ENCODE measurements around the gene OPN1MW3. TPM values are rescaled to one million over a fixed set of nuclear protein-coding genes. Genes with fewer than 3 reads are reported as not detected.

Gene OPN1MW3
- total RNA-seq = not detected in 2 replicates

GRCh38 chrX:154257282-154257681 is at the start of gene OPN1MW3:
Gene OPN1MW3, plus strand, starts transcription at chrX:154257582. Its CDS starts 38 bp downstream, at chrX:154257620.

GRCh38 chrX:154219456-154219855 is 37.9 kb upstream of the OPN1MW3 start, which contains the start of gene OPN1MW2:
Gene OPN1MW2, plus strand, starts transcription at chrX:154219756. Its CDS starts 60 bp downstream, at chrX:154219816.

GRCh38 chrX:154294791-154295574 is 37.6 kb downstream of the OPN1MW3 start, which contains the start of gene TEX28:
Gene TEX28, minus strand, starts transcription at chrX:154295124. Its CDS starts 3,007 bp downstream, at chrX:154292117.

GRCh38 chrX:154295664-154296310 is 38.4 kb downstream of the OPN1MW3 start, which contains the start of gene TKTL1:
Gene TKTL1, plus strand, starts transcription at chrX:154295795. Its CDS starts 65 bp downstream, at chrX:154295860.

Other genes starting within 250 kb of the OPN1MW3 start
- 60.3 and 110 TPM in 2 replicates for gene IRAK1, start 237.7 kb upstream of the OPN1MW3 start, total RNA-seq
- gene MECP2, start 159.9 kb upstream of the OPN1MW3 start, total RNA-seq = 25.0 and 25.8 TPM in 2 replicates
- not detected in 2 replicates for gene OPN1LW, start 113.3 kb upstream of the OPN1MW3 start, total RNA-seq
- gene OPN1MW, start 75.0 kb upstream of the OPN1MW3 start, total RNA-seq = not detected in 2 replicates
- gene OPN1MW2, start 37.8 kb upstream of the OPN1MW3 start, total RNA-seq = not detected in 2 replicates
- not detected in 2 replicates for gene TEX28, start 37.5 kb downstream of the OPN1MW3 start, total RNA-seq
- not detected in 2 replicates for gene TKTL1, start 38.2 kb downstream of the OPN1MW3 start, total RNA-seq
- 3,803 and 5,191 TPM in 2 replicates for gene FLNA, start 117.1 kb downstream of the OPN1MW3 start, total RNA-seq
- 22.8 and 26.8 TPM in 2 replicates for gene EMD, start 121.7 kb downstream of the OPN1MW3 start, total RNA-seq
- 2,018 and 2,028 TPM in 2 replicates for gene RPL10, start 140.8 kb downstream of the OPN1MW3 start, total RNA-seq
- 98.5 and 178 TPM in 2 replicates for gene DNASE1L1, start 151.7 kb downstream of the OPN1MW3 start, total RNA-seq
- gene TAFAZZIN, start 154.0 kb downstream of the OPN1MW3 start, total RNA-seq = 15.4 and 26.4 TPM in 2 replicates
- gene ATP6AP1, start 171.1 kb downstream of the OPN1MW3 start, total RNA-seq = 145 and 172 TPM in 2 replicates
- 96.4 and 118 TPM in 2 replicates for gene GDI1, start 179.6 kb downstream of the OPN1MW3 start, total RNA-seq
- gene FAM50A, start 186.6 kb downstream of the OPN1MW3 start, total RNA-seq = 59.5 and 85.8 TPM in 2 replicates
- 58.3 and 68.4 TPM in 2 replicates for gene PLXNA3, start 200.7 kb downstream of the OPN1MW3 start, total RNA-seq
- 16.6 and 20.3 TPM in 2 replicates for gene LAGE3, start 221.7 kb downstream of the OPN1MW3 start, total RNA-seq
- 40.3 and 61.6 TPM in 2 replicates for gene UBL4A, start 229.0 kb downstream of the OPN1MW3 start, total RNA-seq
- 37.0 and 46.7 TPM in 2 replicates for gene SLC10A3, start 233.0 kb downstream of the OPN1MW3 start, total RNA-seq